Measurements from ENCODE around the gene MS4A3. TPM values are rescaled to one million over a fixed set of nuclear protein-coding genes. Genes with fewer than 3 reads are reported as not detected.
"Not testable (repeated sequence)": the region's sequence is repeated elsewhere in the genome, so short reads cannot be mapped to it uniquely, and the experiment has no call there.

Gene MS4A3, protein sequence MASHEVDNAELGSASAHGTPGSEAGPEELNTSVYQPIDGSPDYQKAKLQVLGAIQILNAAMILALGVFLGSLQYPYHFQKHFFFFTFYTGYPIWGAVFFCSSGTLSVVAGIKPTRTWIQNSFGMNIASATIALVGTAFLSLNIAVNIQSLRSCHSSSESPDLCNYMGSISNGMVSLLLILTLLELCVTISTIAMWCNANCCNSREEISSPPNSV
- total RNA-seq, result not detected in 2 replicates

DNA sequence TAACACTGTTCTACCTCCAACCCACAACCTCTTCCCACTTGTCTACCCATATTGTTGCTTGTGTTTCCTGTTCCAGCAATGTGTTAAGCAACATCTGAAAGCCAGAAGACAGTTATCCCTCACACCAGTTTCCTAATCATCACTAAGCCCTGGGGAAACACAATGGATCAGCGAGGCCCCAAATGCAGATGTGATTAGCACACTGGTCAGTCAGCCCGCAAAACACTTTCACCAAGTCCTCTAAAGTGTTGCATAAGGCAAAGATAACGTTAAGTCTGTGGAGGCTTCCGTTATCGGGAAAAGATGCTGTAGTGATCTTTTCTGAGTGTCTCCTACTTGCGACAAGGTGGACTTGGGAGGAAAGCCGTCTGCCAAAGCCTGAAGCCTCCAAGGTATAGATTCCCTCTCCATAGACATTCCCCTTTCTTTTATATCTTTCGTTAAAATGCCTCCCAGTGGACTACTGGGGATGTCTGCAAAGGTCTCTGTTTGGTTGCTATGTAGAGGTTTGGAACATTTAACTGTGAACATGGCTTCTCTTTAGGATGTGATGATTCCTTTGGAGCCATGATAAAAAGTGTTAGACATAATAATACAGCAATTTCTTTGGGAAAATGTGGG lies at the start of gene MS4A3:
Gene MS4A3 (plus strand): TSS at position 317 of the 621 bp plus-strand sequence. CDS start 4,496 bp downstream, outside the sequence.
- intact Hi-C loops (cut with micrococcal nuclease), result no loop called here

DNA sequence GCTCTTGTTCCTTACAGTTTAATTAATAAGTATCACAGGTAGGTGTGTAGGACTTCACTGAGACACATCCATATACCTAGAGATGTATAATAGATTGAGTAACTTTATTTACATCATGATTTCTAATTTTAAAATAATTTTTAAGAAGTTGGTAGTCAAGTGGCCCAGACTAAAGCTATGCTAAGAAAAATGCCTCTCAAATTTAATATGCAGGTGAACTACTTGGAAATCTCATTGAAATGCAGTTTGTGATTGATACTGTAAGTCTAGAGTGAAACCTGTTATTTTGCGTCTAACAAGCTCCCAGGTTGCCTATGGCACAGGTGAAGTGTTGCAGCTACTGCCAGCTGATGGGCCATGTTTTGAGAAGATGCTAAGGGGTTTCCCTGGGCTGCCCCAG lies 39.6 kb upstream of the MS4A3 start, which contains the start of gene OOSP4B:
Gene OOSP4B (plus strand): TSS at position 301 of the 400 bp plus-strand sequence.
- intact Hi-C loops (cut with micrococcal nuclease), result no loop called here

DNA sequence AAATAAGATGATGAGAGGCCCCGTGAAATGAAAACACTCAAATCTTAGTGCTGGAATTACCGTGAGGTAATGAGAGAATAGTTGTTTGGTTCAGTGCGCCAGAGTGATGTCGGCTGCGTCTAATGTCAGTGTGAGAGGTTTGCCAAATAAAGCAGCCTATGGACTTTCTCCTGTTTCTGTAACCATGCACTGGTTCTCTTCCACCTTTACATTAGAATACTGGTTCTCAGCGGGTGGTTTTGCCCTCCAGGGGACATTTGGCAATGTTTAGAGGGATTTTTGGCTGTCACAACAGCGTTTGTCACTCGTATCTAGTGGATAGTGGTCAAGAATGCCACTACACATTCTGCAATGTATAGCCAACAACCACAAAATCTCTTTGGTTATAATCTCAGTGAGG lies 38.4 kb upstream of the MS4A3 start:
- intact Hi-C loops (cut with micrococcal nuclease), result no loop called here

DNA sequence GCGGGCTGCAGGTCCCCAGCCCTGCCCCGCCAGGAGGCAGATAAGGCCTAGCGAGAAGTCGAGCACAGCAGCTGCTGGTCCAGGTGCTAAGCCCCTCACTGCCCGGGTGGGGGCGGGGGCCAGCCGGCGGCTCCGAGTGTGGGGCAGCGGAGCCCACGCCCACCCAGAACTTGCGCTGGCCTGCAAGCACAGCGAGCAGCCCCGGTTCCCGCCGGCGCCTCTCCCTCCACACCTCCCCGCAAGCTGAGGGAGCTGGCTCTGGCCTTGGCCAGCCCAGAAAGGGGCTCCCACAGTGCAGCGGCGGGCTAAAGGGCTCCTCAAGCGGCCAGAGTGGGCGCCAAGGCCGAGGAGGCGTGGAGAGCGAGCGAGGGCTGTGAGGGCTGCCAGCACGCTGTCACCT lies 36.1 kb upstream of the MS4A3 start:
- intact Hi-C loops (cut with micrococcal nuclease), result not testable (repeated sequence)

DNA sequence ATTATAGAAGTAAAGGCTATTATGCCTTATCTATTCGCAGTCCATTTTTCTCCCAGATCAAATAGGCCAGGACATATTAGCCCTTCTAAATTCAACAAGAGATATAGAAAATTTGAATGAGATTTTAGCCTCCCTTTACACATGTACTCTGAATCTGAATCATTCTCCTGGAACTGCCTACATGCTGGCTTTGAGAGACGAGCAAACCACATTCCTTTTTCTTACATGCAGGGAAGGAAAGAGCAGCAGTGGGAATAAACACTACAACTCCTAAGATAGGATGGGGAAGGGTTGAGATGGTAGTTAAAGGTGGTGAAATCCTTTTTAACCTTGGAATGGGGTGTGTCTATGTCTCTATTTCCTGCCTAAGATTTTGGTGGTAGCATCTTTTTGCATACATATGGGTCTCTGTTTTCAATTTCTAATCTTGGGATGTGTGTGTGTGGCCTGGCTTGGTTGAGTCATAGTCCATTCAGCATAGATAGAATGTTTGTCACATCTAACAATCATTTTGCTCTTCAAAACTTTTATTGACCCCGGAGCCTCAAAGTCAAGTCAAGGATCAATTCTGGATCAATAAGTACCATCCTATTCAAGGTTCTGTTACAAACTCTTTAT lies 27.3 kb upstream of the MS4A3 start:
- intact Hi-C loops (cut with micrococcal nuclease), result no loop called here

DNA sequence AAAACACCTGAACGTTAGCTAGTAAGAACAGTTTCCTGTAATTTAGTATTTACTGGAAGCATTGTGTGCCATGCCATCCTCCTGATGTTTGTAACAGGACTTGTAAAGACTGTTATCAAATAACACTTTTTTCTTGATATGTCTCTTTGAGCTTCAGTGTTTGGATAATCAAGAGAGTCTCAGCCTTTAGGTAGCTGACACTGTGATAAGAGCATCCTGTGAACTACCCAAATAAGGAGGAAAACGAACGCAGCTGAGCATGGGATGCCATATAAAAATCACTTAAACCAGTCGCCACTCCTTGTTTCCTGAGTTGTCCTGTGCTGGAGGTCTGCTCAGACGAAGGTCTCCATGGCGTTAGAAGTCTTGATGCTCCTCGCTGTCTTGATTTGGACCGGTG lies 16.4 kb upstream of the MS4A3 start, which contains the start of gene OOSP2:
Gene OOSP2 (plus strand): TSS at position 301 of the 400 bp plus-strand sequence. CDS start 51 bp downstream, at position 352.
- intact Hi-C loops (cut with micrococcal nuclease), result no loop called here

DNA sequence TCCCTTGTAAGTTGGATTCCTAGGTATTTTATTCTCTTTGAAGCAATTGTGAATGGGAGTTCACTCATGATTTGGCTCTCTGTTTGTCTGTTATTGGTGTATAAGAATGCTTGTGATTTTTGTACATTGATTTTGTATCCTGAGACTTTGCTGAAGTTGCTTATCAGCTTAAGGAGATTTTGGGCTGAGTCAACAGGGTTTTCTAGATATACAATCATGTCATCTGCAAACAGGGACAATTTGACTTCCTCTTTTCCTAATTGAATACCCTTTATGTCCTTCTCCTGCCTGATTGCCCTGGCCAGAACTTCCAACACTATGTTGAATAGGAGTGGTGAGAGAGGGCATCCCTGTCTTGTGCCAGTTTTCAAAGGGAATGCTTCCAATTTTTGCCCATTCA lies 6.0 kb upstream of the MS4A3 start:
- intact Hi-C loops (cut with micrococcal nuclease), result not testable (repeated sequence)

DNA sequence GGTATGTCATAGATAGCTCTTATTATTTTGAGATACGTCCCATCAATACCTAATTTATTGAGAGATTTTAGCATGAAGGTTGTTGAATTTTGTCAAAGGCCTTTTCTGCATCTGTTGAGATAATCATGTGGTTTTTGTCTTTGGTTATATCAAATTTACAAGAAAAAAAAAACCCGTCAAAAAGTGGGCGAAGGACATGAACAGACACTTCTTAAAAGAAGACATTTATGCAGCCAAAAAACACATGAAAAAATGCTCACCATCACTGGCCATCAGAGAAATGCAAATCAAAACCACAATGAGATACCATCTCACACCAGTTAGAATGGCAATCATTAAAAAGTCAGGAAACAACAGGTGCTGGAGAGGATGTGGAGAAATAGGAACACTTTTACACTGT lies 5.6 kb upstream of the MS4A3 start:
- intact Hi-C loops (cut with micrococcal nuclease), result not testable (repeated sequence)

DNA sequence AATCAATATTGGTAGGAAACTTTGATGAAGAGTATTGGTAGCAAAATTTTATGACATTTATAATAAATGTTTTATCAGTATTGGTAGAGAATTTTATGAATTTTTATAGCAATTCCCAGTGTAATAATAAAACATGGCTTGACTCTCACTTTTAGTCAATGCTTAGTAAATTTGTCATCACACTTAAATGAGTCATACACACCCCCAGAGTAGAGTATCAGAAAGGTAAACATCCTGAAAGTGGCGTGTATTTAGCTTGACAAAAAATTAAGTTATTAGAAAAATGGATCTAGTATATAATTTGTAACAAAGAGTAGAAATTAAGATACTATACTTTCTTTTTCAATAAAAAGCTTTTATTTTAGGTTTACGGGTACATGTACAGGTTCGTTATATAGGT lies 2.6 kb downstream of the MS4A3 start:
- intact Hi-C loops (cut with micrococcal nuclease), result no loop called here

DNA sequence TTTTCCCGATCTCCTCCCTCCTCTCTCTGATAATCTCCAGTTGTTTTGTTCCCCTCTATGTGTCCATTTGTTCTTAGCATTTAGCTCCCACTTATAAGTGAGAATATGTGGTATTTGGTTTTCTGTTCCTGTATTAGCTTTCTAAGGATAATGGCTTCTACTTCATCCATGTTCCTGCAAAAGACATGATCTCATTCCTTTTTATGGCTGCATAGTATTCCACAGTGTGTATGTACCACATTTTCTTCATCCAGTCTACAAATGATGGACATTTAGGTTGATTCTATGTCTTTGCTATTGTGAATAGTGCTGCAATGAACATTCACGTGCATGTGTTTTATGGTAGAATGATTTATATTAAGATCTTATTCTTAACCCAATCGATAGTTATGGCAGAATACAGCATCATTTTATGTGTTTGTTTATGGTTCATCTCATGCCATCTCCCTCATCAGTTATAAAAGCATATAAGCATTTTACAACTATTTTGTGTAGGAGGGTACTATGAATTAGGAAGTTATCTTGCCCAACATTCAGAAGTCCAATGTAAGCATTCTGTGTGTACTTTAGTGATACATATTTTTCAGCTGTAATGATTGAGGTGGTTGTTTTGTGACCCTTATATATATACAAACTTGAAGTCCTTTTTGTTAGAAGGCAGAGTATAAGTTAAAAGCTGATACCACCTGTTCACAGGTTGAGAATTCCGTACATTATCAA lies 3.2 kb downstream of the MS4A3 start:
- intact Hi-C loops (cut with micrococcal nuclease), result no loop called here

DNA sequence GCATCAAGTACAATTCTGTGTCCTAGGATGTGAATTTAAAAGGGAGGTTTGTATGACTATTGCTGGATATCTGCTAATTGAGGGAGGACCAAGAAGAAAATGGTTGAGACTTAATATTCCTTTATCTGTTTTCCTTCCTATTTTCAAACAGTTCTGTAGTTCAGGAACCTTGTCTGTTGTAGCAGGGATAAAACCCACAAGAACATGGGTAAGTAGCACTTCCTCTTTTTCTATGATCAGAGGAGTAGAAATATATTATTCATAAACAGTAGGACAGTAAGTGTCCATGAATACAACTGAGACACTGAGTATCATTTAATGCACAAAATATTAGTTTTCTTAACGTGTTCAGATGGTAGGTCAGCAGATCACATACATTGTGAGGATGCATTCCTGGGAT lies 7.6 kb downstream of the MS4A3 start:
- intact Hi-C loops (cut with micrococcal nuclease), result no loop called here

DNA sequence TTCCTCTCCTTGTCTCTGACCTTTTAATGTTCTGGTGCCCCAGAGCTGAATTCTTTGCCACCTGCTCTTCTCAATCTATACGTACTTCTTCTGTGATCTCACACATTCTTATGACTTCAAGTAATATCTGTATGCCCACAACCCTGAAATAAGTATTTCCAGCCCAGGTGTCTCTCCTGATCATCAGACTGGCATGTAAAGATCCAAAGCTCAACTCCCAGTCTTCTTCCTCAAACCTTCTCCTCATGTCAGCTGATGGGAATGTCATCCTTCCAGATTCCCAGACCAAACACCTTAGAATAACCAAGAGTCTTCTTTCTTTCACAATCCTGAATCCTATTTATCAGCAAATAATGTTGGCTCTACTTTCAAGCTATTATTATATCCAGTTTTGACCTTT lies 9.3 kb downstream of the MS4A3 start:
- intact Hi-C loops (cut with micrococcal nuclease), result no loop called here

DNA sequence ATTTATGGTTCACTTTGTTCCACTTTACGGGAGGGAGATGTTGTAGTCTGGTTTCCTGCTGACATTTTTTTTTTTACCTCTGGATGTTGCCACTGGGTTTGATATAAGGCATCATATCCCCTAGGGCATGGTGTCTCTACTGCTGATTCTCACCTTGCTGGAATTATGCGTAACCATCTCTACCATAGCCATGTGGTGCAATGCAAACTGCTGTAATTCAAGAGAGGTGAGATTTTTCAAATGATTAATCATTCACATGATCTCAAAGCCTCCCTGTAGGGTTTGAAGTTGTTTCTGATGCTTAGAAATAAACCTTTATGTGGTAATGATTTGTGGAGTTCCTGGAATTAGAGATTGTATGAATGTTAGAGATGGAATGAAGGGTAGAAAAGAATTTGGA lies 13.0 kb downstream of the MS4A3 start:
- intact Hi-C loops (cut with micrococcal nuclease), result no loop called here

DNA sequence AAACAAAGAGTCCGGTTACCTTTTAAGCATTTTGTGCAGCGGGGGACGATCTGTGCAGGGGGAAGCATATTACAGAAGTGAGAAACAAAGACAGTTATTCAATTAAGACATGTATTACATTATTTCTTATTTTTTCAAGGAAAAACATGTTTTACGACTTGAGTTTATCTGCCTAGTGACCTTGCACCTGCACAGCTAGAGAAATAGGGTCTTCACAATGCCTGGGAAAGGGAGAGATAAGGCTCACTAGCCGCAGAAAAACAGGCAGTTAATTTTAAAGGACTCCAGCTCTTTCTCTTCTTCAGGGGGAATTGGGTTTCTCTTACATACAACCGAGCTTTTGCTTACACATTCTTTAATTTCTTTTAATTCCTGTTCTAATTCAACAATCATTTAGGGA lies 15.2 kb downstream of the MS4A3 start:
- intact Hi-C loops (cut with micrococcal nuclease), result not testable (repeated sequence)

DNA sequence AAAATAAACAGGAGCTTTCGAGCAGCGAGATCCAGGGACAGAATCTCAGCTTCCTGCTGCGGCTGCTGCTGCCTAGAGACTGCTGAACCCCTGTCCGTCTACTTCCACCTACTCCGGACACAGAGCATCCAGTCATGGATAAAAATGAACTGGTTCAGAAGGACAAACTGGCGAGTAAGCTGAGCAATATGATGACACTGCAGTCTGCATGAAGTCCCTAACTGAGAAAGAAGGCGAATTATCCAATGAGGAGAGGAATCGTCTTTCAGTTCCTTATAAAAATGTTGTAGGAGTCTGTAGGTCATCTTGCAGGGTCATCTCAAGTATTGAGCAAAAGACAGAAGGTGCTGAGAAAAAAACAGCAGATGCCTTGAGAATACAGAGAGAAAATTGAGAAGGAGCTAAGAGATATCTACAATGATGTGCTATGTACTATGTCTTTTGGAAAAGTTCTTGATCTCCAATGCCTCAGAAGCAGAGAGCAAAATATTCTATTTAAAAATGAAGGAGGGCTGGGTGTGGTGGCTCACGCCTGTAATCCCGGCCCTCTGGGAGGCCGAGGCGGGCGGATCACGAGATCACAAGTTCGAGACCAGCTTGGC lies 20.9 kb downstream of the MS4A3 start:
- intact Hi-C loops (cut with micrococcal nuclease), result no loop called here

DNA sequence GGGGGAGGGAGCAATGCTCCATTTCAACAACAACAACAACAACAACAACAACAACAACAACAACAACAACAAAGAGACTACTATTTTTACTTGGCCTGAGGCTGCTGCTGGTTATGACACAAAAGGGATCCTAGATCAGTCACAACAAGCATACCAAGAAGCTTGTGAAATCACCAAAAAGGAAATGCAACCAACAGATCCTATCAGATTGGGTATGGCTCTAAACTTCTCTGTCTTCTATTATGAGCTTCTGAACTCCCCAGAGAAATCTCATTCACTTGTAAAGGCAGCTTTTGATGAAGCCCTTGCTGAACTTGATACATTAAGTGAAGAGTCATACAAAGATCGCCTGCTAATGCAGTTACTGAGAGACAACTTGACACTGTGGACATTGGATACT lies 21.5 kb downstream of the MS4A3 start:
- intact Hi-C loops (cut with micrococcal nuclease), result no loop called here

DNA sequence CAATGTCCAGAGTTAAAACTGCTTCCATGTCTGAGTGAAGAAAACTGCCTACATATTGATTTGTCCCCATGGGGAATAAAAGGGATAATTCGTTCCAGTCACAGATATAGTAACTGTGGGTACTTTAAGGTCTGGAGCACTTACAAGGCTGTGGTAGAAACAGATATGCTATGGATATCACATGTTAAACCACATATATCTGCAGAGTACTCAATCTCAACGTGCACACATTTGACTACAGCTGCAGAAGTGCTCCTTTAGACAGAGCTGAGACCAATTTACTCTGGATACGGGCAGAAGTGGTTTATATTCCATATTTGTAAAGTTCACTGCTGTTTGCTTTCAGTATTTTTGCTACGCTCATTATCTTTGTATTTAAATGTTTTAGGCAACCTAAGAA lies 22.3 kb downstream of the MS4A3 start:
- intact Hi-C loops (cut with micrococcal nuclease), result no loop called here

DNA sequence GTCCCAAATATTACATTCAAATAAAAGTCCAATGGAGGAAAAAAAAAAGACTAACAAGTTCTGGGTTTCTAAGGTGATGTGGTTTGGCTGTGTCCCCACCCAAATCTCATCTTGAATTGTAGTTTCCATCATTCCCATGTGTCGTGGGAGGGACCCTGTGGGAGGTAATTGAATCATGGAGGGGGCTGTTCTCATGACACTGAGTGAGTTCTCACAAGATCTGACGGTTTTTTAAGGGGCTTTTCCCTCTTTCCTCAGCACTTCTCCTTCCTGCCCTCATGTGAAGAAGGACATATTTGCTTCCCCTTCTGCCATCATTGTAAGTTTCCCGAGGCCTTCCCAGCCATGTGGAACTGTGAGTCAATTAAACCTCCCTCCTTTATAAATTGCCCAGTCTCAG lies 24.1 kb downstream of the MS4A3 start:
- intact Hi-C loops (cut with micrococcal nuclease), result no loop called here

DNA sequence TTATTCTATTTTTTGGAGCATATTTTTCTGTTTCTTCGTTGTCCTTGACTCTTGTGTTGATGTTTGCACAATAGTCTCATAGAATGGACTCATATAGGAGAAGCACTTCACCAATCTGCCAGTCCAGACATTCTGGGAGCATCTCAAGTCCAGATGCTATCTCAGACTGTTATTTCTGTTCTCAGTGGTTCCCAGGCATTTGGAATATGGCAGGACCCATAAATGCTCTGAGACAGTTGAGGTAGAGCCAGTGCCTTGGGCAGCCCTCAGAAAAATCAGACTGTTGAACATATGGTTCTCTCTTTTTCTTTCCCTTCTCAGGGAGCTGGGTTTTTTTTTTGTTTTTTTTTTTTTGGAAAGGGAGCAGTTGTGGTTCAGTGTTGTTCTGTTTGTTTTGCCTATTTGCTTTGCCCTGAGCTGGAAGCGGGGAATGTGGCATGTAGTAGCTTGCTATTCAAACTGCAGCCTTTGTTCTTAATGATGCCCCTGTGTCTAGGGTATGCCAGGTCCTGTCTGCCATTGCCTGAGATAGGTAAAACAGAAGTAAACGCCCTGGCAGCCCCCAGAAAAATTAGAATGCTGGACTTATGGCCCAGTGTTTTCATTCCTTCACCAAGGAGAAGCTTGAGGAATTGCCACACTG lies 28.3 kb downstream of the MS4A3 start:
- intact Hi-C loops (cut with micrococcal nuclease), result no loop called here

DNA sequence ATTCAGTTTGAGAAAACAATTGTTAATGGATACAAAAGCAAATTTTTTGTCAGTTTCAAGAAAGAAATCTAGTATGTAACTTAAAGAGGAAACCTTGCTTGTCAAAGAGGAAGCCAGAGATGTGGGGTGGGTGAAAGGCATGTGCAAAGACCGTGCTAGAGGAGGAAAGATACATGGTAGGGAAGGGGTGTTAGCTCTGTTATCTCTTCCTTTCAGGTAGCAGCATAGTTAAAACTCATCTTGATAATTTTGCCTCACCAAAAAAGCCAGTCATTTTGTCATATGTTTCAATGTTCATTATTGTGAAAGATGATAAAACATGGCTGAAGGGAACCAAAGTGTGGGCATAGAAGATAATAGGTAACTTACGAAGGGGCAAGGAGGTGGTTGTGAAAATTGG lies 29.4 kb downstream of the MS4A3 start:
- intact Hi-C loops (cut with micrococcal nuclease), result no loop called here

DNA sequence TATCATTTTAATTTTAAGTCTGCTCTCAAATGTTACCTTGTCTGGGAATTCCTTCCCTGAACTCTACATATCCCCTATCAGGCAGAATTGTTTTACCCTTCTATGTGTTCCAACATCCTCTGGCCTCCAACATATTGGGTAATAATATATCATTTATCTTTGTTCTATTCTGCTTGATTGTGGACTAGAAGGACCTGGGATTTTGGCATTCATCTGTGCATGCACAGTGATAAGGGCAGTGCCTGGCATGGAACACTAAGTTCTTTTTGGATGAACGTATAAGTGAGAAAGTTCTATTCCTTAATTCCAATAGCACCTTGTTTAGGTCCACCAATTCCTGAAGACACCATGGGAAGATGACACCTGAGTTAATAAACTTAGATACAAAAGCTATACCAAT lies 30.8 kb downstream of the MS4A3 start:
- intact Hi-C loops (cut with micrococcal nuclease), result no loop called here

All from T-helper 2 cell treated with Interferon-gamma antibody and Interleukin-4, amounts not matched to agents 100 ng/mL and 5 ng/mL, for 36 hours (primary cell).